K562 (cell line): ENCODE measurements around the gene SYMPK. TPM values are rescaled to one million over a fixed set of nuclear protein-coding genes. Genes with fewer than 3 reads are reported as not detected.

ENCODE experiments used
- BRD9 ChIP-seq: fragments of 450-650 bp; IDR thresholded peaks from 2 replicates; pipeline ENCODE4 v1.6.1; 2018; ENCODE audit warnings: low read depth; ENCODE audit not compliant: partially characterized antibody
- CBX3 ChIP-seq, 2 experiments: IDR thresholded peaks; 1 replicate in 1 of 2; 2 replicates in 1 of 2; pipeline ENCODE4 v1.6.1; 2012; ENCODE audit warnings: inconsistent platforms in 2 of 2, low read length in 2 of 2, borderline replicate concordance in 1 of 2, control low read depth in 1 of 2
- E2F5 ChIP-seq: sonication (generic); formaldehyde crosslinking; IDR thresholded peaks from 2 replicates; pipeline ENCODE4 v1.8.0; 2022; ENCODE audit warnings: mild to moderate bottlenecking, missing genetic modification reagents
- HLTF ChIP-seq: fragments of 450-650 bp; IDR thresholded peaks from 2 replicates; pipeline ENCODE4 v1.6.1; 2016
- JUND ChIP-seq, 2 experiments: IDR thresholded peaks; 2 replicates in 1 of 2; 3 replicates in 1 of 2; pipeline ENCODE4 v1.6.1; 2011; ENCODE audit warnings: borderline replicate concordance in 2 of 2, low read depth in 2 of 2, low read length in 2 of 2, improper control_type of control experiment in 1 of 2, missing biosample characterization in 1 of 2, missing genetic modification characterization in 1 of 2, missing genetic modification reagents in 1 of 2
- KHSRP ChIP-seq: fragments of 450-650 bp; IDR thresholded peaks from 2 replicates; pipeline ENCODE4 v1.6.1; 2017
- NFATC3 ChIP-seq: fragments of 450-650 bp; IDR thresholded peaks from 2 replicates; pipeline ENCODE4 v1.6.1; 2017; ENCODE audit warnings: mild to moderate bottlenecking
- RAD51 ChIP-seq: fragments of 450-650 bp; IDR thresholded peaks from 2 replicates; pipeline ENCODE4 v1.7.1; 2016; ENCODE audit warnings: low read depth, mild to moderate bottlenecking, borderline replicate concordance
- RBM22 ChIP-seq: fragments of 200-400 bp; formaldehyde crosslinking; IDR thresholded peaks from 2 replicates; pipeline ENCODE4 v1.6.1; 2018; ENCODE audit warnings: low read length, low read depth; ENCODE audit not compliant: poor library complexity, severe bottlenecking
- RFX7 ChIP-seq: fragments of 250-450 bp; sonication (Bioruptor Pico); IDR thresholded peaks from 2 replicates; pipeline ENCODE4 v1.5.1; 2021; ENCODE audit warnings: mild to moderate bottlenecking
- RREB1 ChIP-seq: fragments of 250-450 bp; sonication (Bioruptor Pico); IDR thresholded peaks from 2 replicates; pipeline ENCODE4 v1.4.0; 2020
- SLC30A9 ChIP-seq: fragments of 250-450 bp; sonication (Bioruptor Pico); IDR thresholded peaks from 2 replicates; pipeline ENCODE4 v1.8.0; 2022; ENCODE audit warnings: mild to moderate bottlenecking, moderate library complexity
- SMARCE1 ChIP-seq: fragments of 450-650 bp; IDR thresholded peaks from 2 replicates; pipeline ENCODE4 v1.7.1; 2016; ENCODE audit warnings: mild to moderate bottlenecking
- ZNF133 ChIP-seq: fragments of 250-450 bp; sonication (Bioruptor Pico); IDR thresholded peaks from 2 replicates; pipeline ENCODE4 v1.4.0; 2020; ENCODE audit warnings: mild to moderate bottlenecking
- ZNF263 ChIP-seq: sonication (generic); formaldehyde crosslinking; IDR thresholded peaks from 2 replicates; pipeline ENCODE4 v1.8.0; 2022; ENCODE audit warnings: mild to moderate bottlenecking, missing genetic modification reagents, borderline replicate concordance
- polyA plus RNA-seq, 8 experiments: library from polyadenylated mRNA; depleted of rRNA in 4 of 8; stranded (reverse) in 5 of 8; unstranded in 3 of 8; fragments of >200 nt; fragmentation: Nextera tagmentation in 2 of 8; fragmentation: Illumina TruSeq in 1 of 8; extraction: Ambion mirVana in 2 of 8; extraction: Trizol in 1 of 8; gene quantifications; 2 replicates each; pipeline versions ENCODE4 v1.2.1 to v1.2.3, GENCODE V29; 2011 to 2014; ENCODE audit warnings: inconsistent platforms in 1 of 8, missing spikeins in 1 of 8
- total RNA-seq, 7 experiments: library from RNA; depleted of rRNA in 6 of 7; stranded (reverse); fragments of >200 nt in 6 of 7; fragmentation: Illumina TruSeq in 2 of 7; extraction: Trizol in 2 of 7; gene quantifications; 2 replicates each; pipeline versions ENCODE4 v1.2.1 to v1.2.3, GENCODE V29; 2011 to 2021; ENCODE audit warnings: low replicate concordance in 1 of 7
- TF ChIP-seq, protein P1 (sequence below): fragments of 200-800 bp; sonication (Bioruptor generic); IDR thresholded peaks from 2 replicates; pipeline ENCODE4 v1.6.1; 2016; ENCODE audit warnings: missing genetic modification characterization, missing compliant biosample characterization

Gene SYMPK
- total and polyA plus RNA-seq, 9 of the 15 experiments (the other 6 are each of a cell fraction or from before 2014, with no cell fraction given), result 0.73 to 95.5 (median 58.4) TPM

- TF ChIP-seq RAD51 (no peak; the same call in 1 of the 2 replicates), KHSRP (0 out of 2 replicates have a peak, but pooled peaks have one; percentile 45), JUND (IDR thresholded peaks at IDR 0.05; ENCODE audit: borderline replicate concordance, low read depth, low read length) (no peak), JUND (tag; IDR thresholded peaks at IDR 0.05; ENCODE audit: borderline replicate concordance, low read depth, low read length) (no peak), RFX7 (no peak), RBM22 (no peak), RREB1 (CRISPR knock-in tag) (no peak), E2F5 (CRISPR knock-in tag) (no peak), NFATC3 (no peak), HLTF (0 out of 2 replicates have a peak, but pooled peaks have one; percentile 73), CBX3 (IDR thresholded peaks at IDR 0.05; ENCODE audit: borderline replicate concordance in 1 of 2, low read length in 2 of 2) (no peak), ZNF263 (CRISPR knock-in tag) (peak; percentile 26; the same call in 1 of the 2 replicates), BRD9 (peak; percentile 76), SLC30A9 (no peak), ZNF133 (CRISPR knock-in tag) (no peak), SMARCE1 (peak; percentile 66)
- TF ChIP-seq, protein P1, sequence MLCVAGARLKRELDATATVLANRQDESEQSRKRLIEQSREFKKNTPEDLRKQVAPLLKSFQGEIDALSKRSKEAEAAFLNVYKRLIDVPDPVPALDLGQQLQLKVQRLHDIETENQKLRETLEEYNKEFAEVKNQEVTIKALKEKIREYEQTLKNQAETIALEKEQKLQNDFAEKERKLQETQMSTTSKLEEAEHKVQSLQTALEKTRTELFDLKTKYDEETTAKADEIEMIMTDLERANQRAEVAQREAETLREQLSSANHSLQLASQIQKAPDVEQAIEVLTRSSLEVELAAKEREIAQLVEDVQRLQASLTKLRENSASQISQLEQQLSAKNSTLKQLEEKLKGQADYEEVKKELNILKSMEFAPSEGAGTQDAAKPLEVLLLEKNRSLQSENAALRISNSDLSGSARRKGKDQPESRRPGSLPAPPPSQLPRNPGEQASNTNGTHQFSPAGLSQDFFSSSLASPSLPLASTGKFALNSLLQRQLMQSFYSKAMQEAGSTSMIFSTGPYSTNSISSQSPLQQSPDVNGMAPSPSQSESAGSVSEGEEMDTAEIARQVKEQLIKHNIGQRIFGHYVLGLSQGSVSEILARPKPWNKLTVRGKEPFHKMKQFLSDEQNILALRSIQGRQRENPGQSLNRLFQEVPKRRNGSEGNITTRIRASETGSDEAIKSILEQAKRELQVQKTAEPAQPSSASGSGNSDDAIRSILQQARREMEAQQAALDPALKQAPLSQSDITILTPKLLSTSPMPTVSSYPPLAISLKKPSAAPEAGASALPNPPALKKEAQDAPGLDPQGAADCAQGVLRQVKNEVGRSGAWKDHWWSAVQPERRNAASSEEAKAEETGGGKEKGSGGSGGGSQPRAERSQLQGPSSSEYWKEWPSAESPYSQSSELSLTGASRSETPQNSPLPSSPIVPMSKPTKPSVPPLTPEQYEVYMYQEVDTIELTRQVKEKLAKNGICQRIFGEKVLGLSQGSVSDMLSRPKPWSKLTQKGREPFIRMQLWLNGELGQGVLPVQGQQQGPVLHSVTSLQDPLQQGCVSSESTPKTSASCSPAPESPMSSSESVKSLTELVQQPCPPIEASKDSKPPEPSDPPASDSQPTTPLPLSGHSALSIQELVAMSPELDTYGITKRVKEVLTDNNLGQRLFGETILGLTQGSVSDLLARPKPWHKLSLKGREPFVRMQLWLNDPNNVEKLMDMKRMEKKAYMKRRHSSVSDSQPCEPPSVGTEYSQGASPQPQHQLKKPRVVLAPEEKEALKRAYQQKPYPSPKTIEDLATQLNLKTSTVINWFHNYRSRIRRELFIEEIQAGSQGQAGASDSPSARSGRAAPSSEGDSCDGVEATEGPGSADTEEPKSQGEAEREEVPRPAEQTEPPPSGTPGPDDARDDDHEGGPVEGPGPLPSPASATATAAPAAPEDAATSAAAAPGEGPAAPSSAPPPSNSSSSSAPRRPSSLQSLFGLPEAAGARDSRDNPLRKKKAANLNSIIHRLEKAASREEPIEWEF (CRISPR knock-in tag), result no peak
These were observed 13.7 kb upstream of the SYMPK start (continued) for GRCh38 chr19:45876411-45877197.
